ENCODE measurements around the gene ATG12.

Gene ATG12

GRCh38 chr5:115854139-115854538 is 12.8 kb upstream of the ATG12 start:
- Mint-ChIP-seq H3K27ac (no peak overlapping the region), H3K4me1 (peaks cover 41% of the 10 kb centered on the region), H3K27me3 (no peaks in the 10 kb centered on the region), H3K36me3 (ENCODE audit: low read depth) (peaks cover 19% of the 10 kb centered on the region), H3K4me3 (no peak overlapping the region), H3K9me3 (peaks cover 13% of the 10 kb centered on the region)
- DNase-seq (no peak), ATAC-seq (no peak)

DNA sequence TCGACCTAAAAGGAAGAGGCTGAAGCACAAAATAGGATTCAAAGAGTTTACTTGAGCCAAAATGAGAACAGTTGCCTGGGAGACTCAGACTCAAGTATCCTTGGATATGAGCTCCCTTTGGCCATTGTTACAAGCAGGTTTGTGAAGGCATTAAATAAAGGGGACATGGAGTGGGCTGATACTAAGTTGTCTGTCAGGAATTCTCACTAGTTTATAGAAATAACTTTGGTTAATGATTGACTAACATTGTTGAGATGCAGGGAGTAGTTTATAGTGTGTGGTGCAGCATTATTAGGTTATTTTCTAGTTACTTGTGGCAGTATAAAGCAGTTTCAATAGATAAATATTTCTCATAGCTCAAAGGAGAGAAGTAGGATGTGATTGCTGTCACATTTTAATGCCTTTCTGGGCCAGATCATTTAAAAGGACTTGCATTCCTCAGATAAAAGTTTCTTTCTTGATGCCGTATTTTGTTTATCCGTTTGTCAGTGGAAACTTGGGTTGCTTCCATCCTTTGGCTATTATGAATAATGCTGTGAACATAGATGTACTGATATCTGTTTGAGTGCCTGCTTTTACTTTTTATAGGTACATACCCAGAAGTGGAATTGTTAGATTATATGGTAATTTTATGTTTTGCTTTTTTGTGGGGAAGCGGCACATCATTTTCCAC is 9.5 kb upstream of the ATG12 start:
- no peaks in the 10 kb centered on the region for H3K27me3 Mint-ChIP-seq
- no peak overlapping the region for H3K4me3 Mint-ChIP-seq
- peaks cover 23% of the 10 kb centered on the region for H3K4me1 Mint-ChIP-seq
- H3K27ac Mint-ChIP-seq, result no peak overlapping the region
- H3K36me3 Mint-ChIP-seq (ENCODE audit: low read depth), result peaks cover 19% of the 10 kb centered on the region
- peaks cover 13% of the 10 kb centered on the region for H3K9me3 Mint-ChIP-seq
- no peak for ATAC-seq
- no peak for DNase-seq

GRCh38 chr5:115849258-115849798 is 8.0 kb upstream of the ATG12 start:
- no peak overlapping the region for H3K4me3 Mint-ChIP-seq
- DNase-seq (no peak), ATAC-seq (no peak)
- peaks cover 13% of the 10 kb centered on the region for H3K36me3 Mint-ChIP-seq (ENCODE audit: low read depth)
- H3K27ac Mint-ChIP-seq, result no peak overlapping the region
- no peaks in the 10 kb centered on the region for H3K27me3 Mint-ChIP-seq
- peaks cover 31% of the 10 kb centered on the region for H3K4me1 Mint-ChIP-seq
- peaks cover 13% of the 10 kb centered on the region for H3K9me3 Mint-ChIP-seq

GRCh38 chr5:115847290-115847689 is 5.9 kb upstream of the ATG12 start:
- no peak for DNase-seq
- no peaks in the 10 kb centered on the region for H3K36me3 Mint-ChIP-seq (ENCODE audit: low read depth)
- H3K27ac Mint-ChIP-seq, result no peak overlapping the region
- H3K27me3 Mint-ChIP-seq, result no peaks in the 10 kb centered on the region
- H3K4me3 Mint-ChIP-seq, result no peak overlapping the region
- no peak for ATAC-seq
- H3K9me3 Mint-ChIP-seq, result no peaks in the 10 kb centered on the region
- H3K4me1 Mint-ChIP-seq, result peaks cover 45% of the 10 kb centered on the region

- Mint-ChIP-seq H3K4me1 (peaks cover 43% of the 10 kb centered on the region), H3K9me3 (no peaks in the 10 kb centered on the region), H3K36me3 (ENCODE audit: low read depth) (peaks cover 2% of the 10 kb centered on the region), H3K27me3 (no peaks in the 10 kb centered on the region), H3K4me3 (no peak overlapping the region), H3K27ac (no peak overlapping the region)
- no peak for ATAC-seq
- no peak for DNase-seq
Observed at GRCh38 chr5:115844321-115844817, 3.0 kb upstream of the ATG12 start.

DNA sequence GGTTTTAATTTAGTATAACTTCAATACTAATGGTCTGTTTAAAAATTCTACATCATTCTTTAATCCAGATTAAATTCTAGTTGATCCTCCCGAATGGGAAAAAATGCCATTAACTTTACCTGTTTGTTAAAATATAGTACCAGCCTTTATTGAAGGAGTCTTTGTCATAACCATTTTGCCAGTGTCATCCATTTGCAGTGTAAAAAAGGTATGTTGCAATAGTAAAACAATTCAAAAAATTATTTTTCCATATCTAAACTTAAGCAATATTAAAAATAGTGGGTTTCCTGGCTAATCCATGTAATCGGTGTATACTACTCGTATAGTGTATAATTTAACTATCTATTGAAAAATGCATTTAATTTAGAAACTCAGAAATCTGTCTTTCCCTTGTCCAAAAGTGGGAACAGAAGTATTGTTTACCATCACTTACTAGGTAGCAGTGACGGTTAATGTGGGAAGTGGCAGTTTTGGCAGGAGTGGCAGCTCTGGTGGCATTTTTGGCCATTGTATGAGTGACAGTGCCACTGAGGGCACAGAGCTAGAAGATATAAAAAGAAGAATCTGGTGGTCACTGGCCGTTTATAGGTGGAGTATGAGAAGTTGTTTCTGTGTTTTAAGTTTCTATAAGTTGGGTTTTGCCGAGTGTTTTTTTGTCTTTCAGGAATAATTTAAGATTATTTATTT is 2.2 kb upstream of the ATG12 start:
- ATAC-seq, result no peak
- Mint-ChIP-seq H3K36me3 (ENCODE audit: low read depth) (peaks cover 2% of the 10 kb centered on the region), H3K4me1 (peaks cover 50% of the 10 kb centered on the region), H3K9me3 (no peaks in the 10 kb centered on the region), H3K27me3 (no peaks in the 10 kb centered on the region), H3K27ac (peak overlapping the region; percentile 81), H3K4me3 (peak overlapping the region; percentile 96)
- no peak for DNase-seq

- no peaks in the 10 kb centered on the region for H3K9me3 Mint-ChIP-seq
- H3K4me3 Mint-ChIP-seq, result peak overlapping the region; percentile 96
- DNase-seq (no peak), ATAC-seq (no peak)
- H3K27me3 Mint-ChIP-seq, result no peaks in the 10 kb centered on the region
- H3K36me3 Mint-ChIP-seq (ENCODE audit: low read depth), result peaks cover 3% of the 10 kb centered on the region
- H3K27ac Mint-ChIP-seq, result peak overlapping the region; percentile 81
- peaks cover 55% of the 10 kb centered on the region for H3K4me1 Mint-ChIP-seq
Observed at GRCh38 chr5:115842952-115843351, 1.6 kb upstream of the ATG12 start.

- Mint-ChIP-seq H3K36me3 (ENCODE audit: low read depth) (peaks cover 7% of the 10 kb centered on the region), H3K27ac (peak overlapping the region; percentile 100), H3K4me3 (peak overlapping the region; percentile 96), H3K27me3 (no peaks in the 10 kb centered on the region), H3K9me3 (no peaks in the 10 kb centered on the region), H3K4me1 (peaks cover 59% of the 10 kb centered on the region)
- DNase-seq (no peak), ATAC-seq (peak; percentile 39)
Observed at GRCh38 chr5:115842089-115842935, 947 bp upstream of the ATG12 start.

DNA sequence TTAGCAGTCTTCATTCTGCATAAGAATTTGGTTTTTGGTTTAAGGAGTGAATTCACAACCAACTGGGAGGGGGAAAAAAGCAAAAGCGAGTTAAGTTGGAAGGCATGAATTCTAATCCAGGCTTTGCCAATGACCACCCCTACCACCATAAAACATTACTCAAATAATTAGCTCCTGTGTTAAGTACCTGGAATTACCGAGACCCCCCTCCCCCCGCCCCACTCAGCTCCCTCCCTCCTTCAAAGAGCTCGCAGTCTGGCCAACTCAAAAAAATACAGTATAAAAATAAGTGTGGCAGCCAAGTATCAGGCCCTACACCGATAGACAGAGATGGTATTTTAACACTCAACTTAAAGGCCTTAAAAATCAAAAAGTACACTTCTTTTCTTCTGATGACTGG is 492 bp downstream of the ATG12 start:
- peaks cover 62% of the 10 kb centered on the region for H3K4me1 Mint-ChIP-seq
- ATAC-seq (no peak), DNase-seq (no peak)
- peaks cover 19% of the 10 kb centered on the region for H3K36me3 Mint-ChIP-seq (ENCODE audit: low read depth)
- H3K27ac Mint-ChIP-seq, result peak overlapping the region; percentile 100
- peak overlapping the region; percentile 96 for H3K4me3 Mint-ChIP-seq
- no peaks in the 10 kb centered on the region for H3K9me3 Mint-ChIP-seq
- H3K27me3 Mint-ChIP-seq, result no peaks in the 10 kb centered on the region

DNA sequence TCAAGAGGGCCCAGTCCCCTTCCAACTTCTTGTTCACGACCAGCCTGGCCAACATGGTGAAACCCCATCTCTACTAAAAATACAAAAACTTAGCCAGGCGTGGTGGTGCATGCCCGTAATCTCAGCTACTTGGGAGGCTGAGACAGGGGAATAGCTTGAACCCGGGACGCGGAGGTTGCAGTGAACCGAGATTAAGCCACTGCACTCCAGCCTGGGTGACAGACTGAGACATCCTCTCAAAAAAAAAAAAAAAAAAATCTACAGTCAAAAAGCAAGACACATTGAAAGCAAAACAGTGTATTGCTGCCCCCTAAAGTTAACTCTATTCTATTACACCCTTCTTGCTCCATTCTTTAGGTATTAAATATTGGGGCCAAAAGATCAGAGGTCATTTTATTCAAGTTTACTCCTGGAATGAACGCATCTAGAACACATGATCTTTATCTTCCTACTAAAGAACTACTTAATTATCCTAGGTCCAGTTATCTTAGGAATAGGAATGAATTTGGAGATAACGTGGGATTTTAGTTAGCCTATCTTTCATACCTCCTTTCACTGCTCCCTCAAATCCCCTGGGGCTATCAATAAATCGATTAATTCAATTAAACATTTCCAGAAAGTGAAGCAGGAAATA is 2.4 kb downstream of the ATG12 start:
- H3K36me3 Mint-ChIP-seq (ENCODE audit: low read depth), result peaks cover 26% of the 10 kb centered on the region
- no peaks in the 10 kb centered on the region for H3K27me3 Mint-ChIP-seq
- H3K4me1 Mint-ChIP-seq, result peaks cover 51% of the 10 kb centered on the region
- peak overlapping the region; percentile 96 for H3K4me3 Mint-ChIP-seq
- no peaks in the 10 kb centered on the region for H3K9me3 Mint-ChIP-seq
- ATAC-seq, result no peak
- DNase-seq, result no peak
- peak overlapping the region; percentile 100 for H3K27ac Mint-ChIP-seq

DNA sequence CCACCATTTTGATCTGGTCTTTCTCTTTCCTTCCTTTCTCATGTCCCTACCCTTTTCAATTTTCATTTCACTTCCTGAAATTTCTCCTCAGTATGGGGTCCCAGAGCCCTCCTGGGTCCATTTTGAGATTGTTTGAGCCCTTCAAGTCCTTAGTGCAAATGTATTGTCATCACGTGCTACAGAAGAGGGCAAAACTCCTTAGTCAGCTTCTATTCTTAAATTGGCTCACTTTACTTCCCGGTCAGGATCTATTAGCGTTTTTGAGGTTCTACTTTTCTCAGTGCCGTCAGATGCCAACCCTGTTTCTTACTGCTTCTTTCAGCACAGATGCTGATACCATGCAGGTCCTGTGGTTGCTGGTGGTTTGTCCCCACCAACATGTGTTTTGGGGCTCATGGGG is 5.9 kb downstream of the ATG12 start:
- H3K27ac Mint-ChIP-seq, result peak overlapping the region; percentile 14
- no peak for DNase-seq
- H3K9me3 Mint-ChIP-seq, result no peaks in the 10 kb centered on the region
- peaks cover 35% of the 10 kb centered on the region for H3K36me3 Mint-ChIP-seq (ENCODE audit: low read depth)
- no peak for ATAC-seq
- H3K4me3 Mint-ChIP-seq, result no peak overlapping the region
- no peaks in the 10 kb centered on the region for H3K27me3 Mint-ChIP-seq
- H3K4me1 Mint-ChIP-seq, result peaks cover 37% of the 10 kb centered on the region

DNA sequence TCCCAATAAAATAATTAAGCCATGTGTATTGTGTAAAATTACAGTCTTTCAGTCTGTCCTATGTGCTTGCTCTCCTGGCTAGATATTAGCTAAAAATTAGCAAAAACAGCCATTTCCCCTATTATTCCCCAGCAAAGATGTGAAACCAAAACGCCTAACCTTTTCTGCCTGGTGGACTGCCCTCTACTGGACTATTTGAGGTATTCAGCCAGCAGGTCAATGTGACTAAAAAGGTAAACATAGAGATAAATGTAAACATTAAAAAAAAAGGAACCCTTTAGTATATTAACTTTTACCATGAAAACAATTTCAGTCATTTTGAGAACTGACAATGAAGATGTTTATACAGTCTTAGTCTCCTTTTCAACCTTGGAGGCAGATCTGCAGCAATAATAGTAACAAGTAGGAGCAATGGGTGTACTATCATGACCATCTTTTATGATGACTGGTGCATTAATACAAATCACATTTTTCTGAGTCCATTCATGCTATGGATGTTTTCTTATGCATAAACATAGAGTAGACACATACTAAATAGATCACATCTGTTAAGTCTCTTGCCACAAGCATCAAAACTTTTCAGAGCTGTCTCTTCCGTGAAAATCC is 10.1 kb downstream of the ATG12 start:
- no peak for ATAC-seq
- Mint-ChIP-seq H3K9me3 (no peaks in the 10 kb centered on the region), H3K4me1 (peaks cover 11% of the 10 kb centered on the region), H3K27me3 (no peaks in the 10 kb centered on the region), H3K36me3 (ENCODE audit: low read depth) (peaks cover 37% of the 10 kb centered on the region), H3K27ac (no peak overlapping the region), H3K4me3 (no peak overlapping the region)
- DNase-seq, result peak; percentile 16

DNA sequence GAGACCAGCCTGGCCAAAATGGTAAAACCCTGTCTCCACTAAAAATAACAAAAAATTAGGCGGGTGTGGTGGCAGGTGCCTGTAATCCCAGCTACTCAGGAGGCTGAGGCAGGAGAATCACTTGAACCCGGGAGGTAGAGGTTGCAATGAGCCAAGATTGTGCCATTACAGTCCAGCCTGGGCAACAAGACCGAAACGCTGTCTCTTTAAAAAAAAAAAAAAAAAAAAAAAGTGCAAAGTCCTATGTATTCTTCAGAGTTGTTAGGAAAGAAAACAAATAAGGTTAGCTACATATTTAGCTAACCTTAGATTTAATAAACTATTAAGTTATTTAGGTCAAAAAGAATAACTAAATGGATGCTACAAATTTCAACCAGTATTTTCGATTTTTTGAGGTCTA is 11.5 kb downstream of the ATG12 start:
- Mint-ChIP-seq H3K27me3 (no peaks in the 10 kb centered on the region), H3K9me3 (no peaks in the 10 kb centered on the region), H3K4me3 (no peak overlapping the region), H3K4me1 (peaks cover 6% of the 10 kb centered on the region), H3K36me3 (ENCODE audit: low read depth) (peaks cover 25% of the 10 kb centered on the region), H3K27ac (no peak overlapping the region)
- no peak for DNase-seq
- ATAC-seq, result no peak

DNA sequence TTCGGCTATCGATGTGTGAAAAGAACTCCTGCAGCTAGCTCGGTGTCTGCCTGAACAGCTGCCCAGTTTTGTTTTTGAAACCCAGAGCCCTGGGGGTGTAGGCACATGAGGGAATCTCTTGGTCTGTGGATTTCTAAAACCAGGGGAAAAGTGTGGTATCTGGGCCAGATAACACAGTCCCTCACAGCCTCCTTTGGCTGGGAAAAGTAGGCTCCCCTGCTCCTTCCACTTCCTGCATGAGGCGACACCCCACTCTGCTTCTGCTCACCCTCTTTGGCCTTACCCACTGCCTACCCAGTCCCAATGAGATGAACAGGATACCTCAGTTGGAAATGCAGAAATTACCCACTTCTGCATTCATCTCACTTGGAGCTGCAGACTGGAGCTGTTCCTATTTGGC is 15.4 kb downstream of the ATG12 start:
- H3K4me1 Mint-ChIP-seq, result peaks cover 2% of the 10 kb centered on the region
- H3K36me3 Mint-ChIP-seq (ENCODE audit: low read depth), result peaks cover 17% of the 10 kb centered on the region
- peaks cover 5% of the 10 kb centered on the region for H3K27me3 Mint-ChIP-seq
- DNase-seq, result no peak
- no peak for ATAC-seq
- no peaks in the 10 kb centered on the region for H3K9me3 Mint-ChIP-seq
- H3K4me3 Mint-ChIP-seq, result no peak overlapping the region
- no peak overlapping the region for H3K27ac Mint-ChIP-seq

Data from activated naive CD8-positive, alpha-beta T cell treated with anti-CD3 and anti-CD28 coated beads, Interleukin-2, amount 50 U/mL, for 24 hours (primary cell).